ENCODE results near the gene ASTN2.

- TF ChIP-seq CTCF (IDR thresholded peaks at IDR 0.05) (no peak), POLR2A (IDR thresholded peaks at IDR 0.05) (no peak)
Measured at GRCh38 chr9:116792271-116792670, 622.6 kb downstream of the ASTN2 start.
